GM23338 (cell line): Measurements from ENCODE around the gene MORN3. TPM values are rescaled to one million over a fixed set of nuclear protein-coding genes. Genes with fewer than 3 reads are reported as not detected.

Source experiments
- ATAC-seq: fragments of 200-7000 bp; cut with Tn5 transposase; 3 replicates; pipeline ENCODE4 v1.9.1; 2020
- DNase-seq: peaks from one replicate; pipeline ENCODE4 v3.0.0-alpha.2; 2015; ENCODE audit warnings: low spot score
- H2AFZ ChIP-seq: fragments of 200-600 bp; sonication (generic); 2 replicates; pipeline ENCODE4 v1.8.0; 2016; ENCODE audit warnings: antibody characterized with exemption, mild to moderate bottlenecking, moderate library complexity
- H3F3A ChIP-seq: fragments of 200-600 bp; sonication (generic); replicated peaks from 2 replicates; pipeline ENCODE4 v1.8.0; 2017; ENCODE audit warnings: antibody characterized with exemption, mixed run types, low read depth
- H3K27ac ChIP-seq: fragments of 200-600 bp; sonication (generic); 2 replicates; pipeline ENCODE4 v1.6.1; 2016; ENCODE audit warnings: low read depth
- H3K27me3 ChIP-seq: fragments of 200-600 bp; sonication (generic); 2 replicates; pipeline ENCODE4 v1.8.0; 2016; ENCODE audit warnings: mild to moderate bottlenecking, mixed run types, moderate library complexity; ENCODE audit not compliant: insufficient read depth
- H3K36me3 ChIP-seq: fragments of 200-600 bp; sonication (generic); 2 replicates; pipeline ENCODE4 v1.8.0; 2016; ENCODE audit warnings: mild to moderate bottlenecking; ENCODE audit not compliant: insufficient read depth
- H3K4me1 ChIP-seq: fragments of 200-600 bp; sonication (generic); 2 replicates; pipeline ENCODE4 v1.8.0; 2016; ENCODE audit warnings: mild to moderate bottlenecking, moderate library complexity; ENCODE audit not compliant: insufficient read depth
- H3K4me2 ChIP-seq: fragments of 200-600 bp; sonication (generic); 2 replicates; pipeline ENCODE4 v1.7.1; 2017; ENCODE audit warnings: mixed run types
- H3K4me3 ChIP-seq: fragments of 200-600 bp; sonication (generic); 2 replicates; pipeline ENCODE4 v1.6.1; 2016; ENCODE audit warnings: mixed run types
- H3K79me2 ChIP-seq: fragments of 200-600 bp; sonication (generic); replicated peaks from 2 replicates; pipeline ENCODE4 v1.8.0; 2017; ENCODE audit warnings: mild to moderate bottlenecking; ENCODE audit not compliant: insufficient read depth
- H3K9me2 ChIP-seq: fragments of 200-600 bp; sonication (generic); 2 replicates; pipeline ENCODE4 v1.8.0; 2017; ENCODE audit not compliant: insufficient read depth
- H4K20me1 ChIP-seq: fragments of 200-600 bp; sonication (generic); replicated peaks from 2 replicates; pipeline ENCODE4 v1.8.0; 2017; ENCODE audit warnings: mild to moderate bottlenecking; ENCODE audit not compliant: insufficient read depth
- H3K27ac Mint-ChIP-seq: 2 replicates; pipeline ENCODE4 v1.8.0; 2020; ENCODE audit warnings: inconsistent platforms, mild to moderate bottlenecking, moderate library complexity, mixed read lengths
- H3K27me3 Mint-ChIP-seq: 3 replicates; pipeline ENCODE4 v1.8.0; 2022; ENCODE audit warnings: low read depth, mild to moderate bottlenecking, moderate library complexity, mixed read lengths, inconsistent platforms; ENCODE audit not compliant: insufficient read depth, poor library complexity
- H3K36me3 Mint-ChIP-seq: 3 replicates; pipeline ENCODE4 v1.8.0; 2021; ENCODE audit warnings: low read depth, mild to moderate bottlenecking, inconsistent platforms, moderate library complexity, mixed read lengths
- H3K4me1 Mint-ChIP-seq: 3 replicates; pipeline ENCODE4 v1.8.0; 2020; ENCODE audit warnings: mild to moderate bottlenecking, inconsistent platforms, mixed read lengths
- H3K4me3 Mint-ChIP-seq: 3 replicates; pipeline ENCODE4 v1.8.0; 2021; ENCODE audit warnings: moderate library complexity, mild to moderate bottlenecking, inconsistent platforms, mixed read lengths
- H3K9me3 Mint-ChIP-seq: 3 replicates; pipeline ENCODE4 v1.8.0; 2020; ENCODE audit warnings: moderate library complexity, mild to moderate bottlenecking, inconsistent platforms, mixed read lengths
- CREB1 ChIP-seq: fragments of 250-450 bp; sonication (Bioruptor Pico); IDR thresholded peaks from 2 replicates; pipeline ENCODE4 v1.5.0; 2020; ENCODE audit warnings: low read depth, mild to moderate bottlenecking, moderate library complexity
- EZH2 ChIP-seq: fragments of 200-600 bp; sonication (generic); IDR thresholded peaks from one replicate; pipeline ENCODE4 v1.8.0; 2017; ENCODE audit warnings: antibody characterized with exemption, mild to moderate bottlenecking, low read depth; ENCODE audit not compliant: unreplicated experiment
- EZH2phosphoT487 ChIP-seq: fragments of 200-600 bp; sonication (generic); IDR thresholded peaks from one replicate; pipeline ENCODE4 v1.8.1; 2018; ENCODE audit warnings: antibody characterized with exemption; ENCODE audit not compliant: unreplicated experiment
- JUNB ChIP-seq: IDR thresholded peaks from one replicate; pipeline ENCODE4 v1.6.1; 2016; ENCODE audit warnings: antibody characterized with exemption; ENCODE audit not compliant: unreplicated experiment
- NANOG ChIP-seq: IDR thresholded peaks from 2 replicates; pipeline ENCODE4 v1.6.1; 2016; ENCODE audit warnings: antibody characterized with exemption, borderline replicate concordance
- POLR2AphosphoS5 ChIP-seq: IDR thresholded peaks from 2 replicates; pipeline ENCODE4 v1.6.1; 2016; ENCODE audit warnings: antibody characterized with exemption, low read depth
- STAT1 ChIP-seq: IDR thresholded peaks from one replicate; pipeline ENCODE4 v1.6.1; 2016; ENCODE audit warnings: antibody characterized with exemption; ENCODE audit not compliant: unreplicated experiment
- ZNF114 ChIP-seq: fragments of 250-450 bp; sonication (Bioruptor Pico); IDR thresholded peaks from 2 replicates; pipeline ENCODE4 v1.5.0; 2020; ENCODE audit warnings: mild to moderate bottlenecking, moderate library complexity
- ZNF331 ChIP-seq: fragments of 250-450 bp; sonication (Bioruptor Pico); IDR thresholded peaks from 2 replicates; pipeline ENCODE4 v1.5.0; 2020; ENCODE audit warnings: low read depth, mild to moderate bottlenecking, moderate library complexity
- polyA plus RNA-seq: library from polyadenylated mRNA; unstranded; fragments of >200 nt; fragmentation: Nextera tagmentation; extraction: Ambion mirVana; gene quantifications from 2 replicates; pipeline ENCODE4 v1.2.1, GENCODE V29; 2016
- total RNA-seq: library from RNA; depleted of rRNA; stranded (reverse); fragments of >200 nt; shearing (Covaris generic); gene quantifications from 2 replicates; pipeline ENCODE4 v1.2.3, GENCODE V29; 2014
- TF ChIP-seq, protein P1 (sequence below): fragments of 250-450 bp; sonication (Bioruptor Pico); IDR thresholded peaks from 2 replicates; pipeline ENCODE4 v1.5.0; 2020; ENCODE audit warnings: mild to moderate bottlenecking, moderate library complexity
- TF ChIP-seq, protein P2 (sequence below): IDR thresholded peaks from 2 replicates; pipeline ENCODE4 v1.6.1; 2016; ENCODE audit warnings: antibody characterized with exemption
- TF ChIP-seq, protein P3 (sequence below): IDR thresholded peaks from one replicate; pipeline ENCODE4 v1.6.1; 2018; ENCODE audit warnings: antibody characterized with exemption; ENCODE audit not compliant: unreplicated experiment
- TF ChIP-seq, protein P4 (sequence below), 2 experiments: fragments of 200-600 bp in 1 of 2; sonication (generic) in 1 of 2; conservative IDR thresholded peaks; 2 replicates each; pipeline versions ENCODE4 v1.5.1 to v1.6.1; 2016 to 2017; ENCODE audit warnings: antibody characterized with exemption in 2 of 2, low read depth in 2 of 2, mild to moderate bottlenecking in 2 of 2, moderate library complexity in 1 of 2

MORN3 gene
- total and polyA plus RNA-seq, 2 experiments from 2014 or later: 0.14 to 0.36 TPM

DNA sequence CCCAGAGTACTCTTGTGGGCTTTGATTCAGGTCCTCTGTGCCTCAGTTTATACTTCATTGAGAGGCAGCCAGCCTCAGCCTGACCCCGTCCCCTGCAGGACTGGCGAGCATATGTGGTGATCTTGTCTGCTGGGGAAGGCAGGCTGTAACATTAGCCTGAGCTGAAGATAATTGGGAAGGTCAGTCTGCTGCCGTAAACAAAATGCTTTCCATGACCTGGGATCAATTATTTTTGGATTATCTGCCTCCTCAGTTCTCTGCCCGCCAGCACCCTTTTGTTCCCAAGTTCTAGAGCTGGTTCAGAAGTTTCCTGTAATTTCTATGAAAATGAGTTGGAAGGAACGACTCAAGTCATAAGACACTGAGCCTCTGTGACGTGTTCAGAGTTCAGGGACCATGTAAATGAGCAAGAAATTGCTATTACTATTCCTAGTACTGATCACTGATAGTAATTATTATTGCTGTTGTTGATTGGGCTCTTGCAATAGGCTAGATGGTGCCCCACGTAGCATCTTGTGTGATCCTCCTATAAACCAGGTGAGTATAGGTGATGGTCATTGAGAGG, 38.6 kb downstream of the MORN3 start:
- H3K27ac Mint-ChIP-seq: no peak overlapping the region
- H3K27me3 Mint-ChIP-seq: peaks cover 13% of the 10 kb centered on the region
- H3K4me1 ChIP-seq: peaks cover 48% of the 10 kb centered on the region
- H3K36me3 ChIP-seq: no peaks in the 10 kb centered on the region; the same call in 1 of the 2 replicates
- peaks cover 18% of the 10 kb centered on the region for H3F3A ChIP-seq
- H3K27me3 ChIP-seq: no peaks in the 10 kb centered on the region
- no peak overlapping the region for H3K4me3 ChIP-seq
- 0 out of 2 replicates have a peak overlapping the region, but pooled peaks have one; percentile 50 for H3K27ac ChIP-seq
- ATAC-seq: no peak
- DNase-seq: no peak
- no peaks in the 10 kb centered on the region for H3K9me2 ChIP-seq
- H3K79me2 ChIP-seq: peaks cover 80% of the 10 kb centered on the region
- no peak overlapping the region for H3K4me2 ChIP-seq
- H3K9me3 Mint-ChIP-seq: no peaks in the 10 kb centered on the region
- no peak overlapping the region for H2AFZ ChIP-seq
- peaks cover 51% of the 10 kb centered on the region for H3K4me1 Mint-ChIP-seq
- H3K36me3 Mint-ChIP-seq: peaks cover 31% of the 10 kb centered on the region
- H3K4me3 Mint-ChIP-seq: no peak overlapping the region; the same call in 2 of the 3 replicates
- TF ChIP-seq ZNF331 (no peak), STAT1 (no peak), CREB1 (CRISPR knock-in tag) (no peak), EZH2phosphoT487 (no peak), ZNF114 (CRISPR knock-in tag) (no peak), POLR2AphosphoS5 (no peak), JUNB (no peak), EZH2 (no peak), NANOG (no peak)
- TF ChIP-seq, protein P1, sequence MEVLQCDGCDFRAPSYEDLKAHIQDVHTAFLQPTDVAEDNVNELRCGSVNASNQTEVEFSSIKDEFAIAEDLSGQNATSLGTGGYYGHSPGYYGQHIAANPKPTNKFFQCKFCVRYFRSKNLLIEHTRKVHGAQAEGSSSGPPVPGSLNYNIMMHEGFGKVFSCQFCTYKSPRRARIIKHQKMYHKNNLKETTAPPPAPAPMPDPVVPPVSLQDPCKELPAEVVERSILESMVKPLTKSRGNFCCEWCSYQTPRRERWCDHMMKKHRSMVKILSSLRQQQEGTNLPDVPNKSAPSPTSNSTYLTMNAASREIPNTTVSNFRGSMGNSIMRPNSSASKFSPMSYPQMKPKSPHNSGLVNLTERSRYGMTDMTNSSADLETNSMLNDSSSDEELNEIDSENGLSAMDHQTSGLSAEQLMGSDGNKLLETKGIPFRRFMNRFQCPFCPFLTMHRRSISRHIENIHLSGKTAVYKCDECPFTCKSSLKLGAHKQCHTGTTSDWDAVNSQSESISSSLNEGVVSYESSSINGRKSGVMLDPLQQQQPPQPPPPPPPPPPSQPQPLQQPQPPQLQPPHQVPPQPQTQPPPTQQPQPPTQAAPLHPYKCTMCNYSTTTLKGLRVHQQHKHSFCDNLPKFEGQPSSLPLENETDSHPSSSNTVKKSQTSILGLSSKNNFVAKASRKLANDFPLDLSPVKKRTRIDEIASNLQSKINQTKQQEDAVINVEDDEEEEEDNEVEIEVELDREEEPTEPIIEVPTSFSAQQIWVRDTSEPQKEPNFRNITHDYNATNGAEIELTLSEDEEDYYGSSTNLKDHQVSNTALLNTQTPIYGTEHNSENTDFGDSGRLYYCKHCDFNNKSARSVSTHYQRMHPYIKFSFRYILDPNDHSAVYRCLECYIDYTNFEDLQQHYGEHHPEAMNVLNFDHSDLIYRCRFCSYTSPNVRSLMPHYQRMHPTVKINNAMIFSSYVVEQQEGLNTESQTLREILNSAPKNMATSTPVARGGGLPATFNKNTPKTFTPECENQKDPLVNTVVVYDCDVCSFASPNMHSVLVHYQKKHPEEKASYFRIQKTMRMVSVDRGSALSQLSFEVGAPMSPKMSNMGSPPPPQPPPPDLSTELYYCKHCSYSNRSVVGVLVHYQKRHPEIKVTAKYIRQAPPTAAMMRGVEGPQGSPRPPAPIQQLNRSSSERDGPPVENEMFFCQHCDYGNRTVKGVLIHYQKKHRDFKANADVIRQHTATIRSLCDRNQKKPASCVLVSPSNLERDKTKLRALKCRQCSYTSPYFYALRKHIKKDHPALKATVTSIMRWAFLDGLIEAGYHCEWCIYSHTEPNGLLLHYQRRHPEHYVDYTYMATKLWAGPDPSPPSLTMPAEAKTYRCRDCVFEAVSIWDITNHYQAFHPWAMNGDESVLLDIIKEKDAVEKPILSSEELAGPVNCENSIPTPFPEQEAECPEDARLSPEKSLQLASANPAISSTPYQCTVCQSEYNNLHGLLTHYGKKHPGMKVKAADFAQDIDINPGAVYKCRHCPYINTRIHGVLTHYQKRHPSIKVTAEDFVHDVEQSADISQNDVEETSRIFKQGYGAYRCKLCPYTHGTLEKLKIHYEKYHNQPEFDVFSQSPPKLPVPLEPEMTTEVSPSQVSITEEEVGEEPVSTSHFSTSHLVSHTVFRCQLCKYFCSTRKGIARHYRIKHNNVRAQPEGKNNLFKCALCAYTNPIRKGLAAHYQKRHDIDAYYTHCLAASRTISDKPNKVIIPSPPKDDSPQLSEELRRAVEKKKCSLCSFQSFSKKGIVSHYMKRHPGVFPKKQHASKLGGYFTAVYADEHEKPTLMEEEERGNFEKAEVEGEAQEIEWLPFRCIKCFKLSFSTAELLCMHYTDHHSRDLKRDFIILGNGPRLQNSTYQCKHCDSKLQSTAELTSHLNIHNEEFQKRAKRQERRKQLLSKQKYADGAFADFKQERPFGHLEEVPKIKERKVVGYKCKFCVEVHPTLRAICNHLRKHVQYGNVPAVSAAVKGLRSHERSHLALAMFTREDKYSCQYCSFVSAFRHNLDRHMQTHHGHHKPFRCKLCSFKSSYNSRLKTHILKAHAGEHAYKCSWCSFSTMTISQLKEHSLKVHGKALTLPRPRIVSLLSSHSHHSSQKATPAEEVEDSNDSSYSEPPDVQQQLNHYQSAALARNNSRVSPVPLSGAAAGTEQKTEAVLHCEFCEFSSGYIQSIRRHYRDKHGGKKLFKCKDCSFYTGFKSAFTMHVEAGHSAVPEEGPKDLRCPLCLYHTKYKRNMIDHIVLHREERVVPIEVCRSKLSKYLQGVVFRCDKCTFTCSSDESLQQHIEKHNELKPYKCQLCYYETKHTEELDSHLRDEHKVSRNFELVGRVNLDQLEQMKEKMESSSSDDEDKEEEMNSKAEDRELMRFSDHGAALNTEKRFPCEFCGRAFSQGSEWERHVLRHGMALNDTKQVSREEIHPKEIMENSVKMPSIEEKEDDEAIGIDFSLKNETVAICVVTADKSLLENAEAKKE (CRISPR knock-in tag): no peak
- TF ChIP-seq, protein P2, sequence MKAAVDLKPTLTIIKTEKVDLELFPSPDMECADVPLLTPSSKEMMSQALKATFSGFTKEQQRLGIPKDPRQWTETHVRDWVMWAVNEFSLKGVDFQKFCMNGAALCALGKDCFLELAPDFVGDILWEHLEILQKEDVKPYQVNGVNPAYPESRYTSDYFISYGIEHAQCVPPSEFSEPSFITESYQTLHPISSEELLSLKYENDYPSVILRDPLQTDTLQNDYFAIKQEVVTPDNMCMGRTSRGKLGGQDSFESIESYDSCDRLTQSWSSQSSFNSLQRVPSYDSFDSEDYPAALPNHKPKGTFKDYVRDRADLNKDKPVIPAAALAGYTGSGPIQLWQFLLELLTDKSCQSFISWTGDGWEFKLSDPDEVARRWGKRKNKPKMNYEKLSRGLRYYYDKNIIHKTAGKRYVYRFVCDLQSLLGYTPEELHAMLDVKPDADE: no peak
- TF ChIP-seq, protein P3, sequence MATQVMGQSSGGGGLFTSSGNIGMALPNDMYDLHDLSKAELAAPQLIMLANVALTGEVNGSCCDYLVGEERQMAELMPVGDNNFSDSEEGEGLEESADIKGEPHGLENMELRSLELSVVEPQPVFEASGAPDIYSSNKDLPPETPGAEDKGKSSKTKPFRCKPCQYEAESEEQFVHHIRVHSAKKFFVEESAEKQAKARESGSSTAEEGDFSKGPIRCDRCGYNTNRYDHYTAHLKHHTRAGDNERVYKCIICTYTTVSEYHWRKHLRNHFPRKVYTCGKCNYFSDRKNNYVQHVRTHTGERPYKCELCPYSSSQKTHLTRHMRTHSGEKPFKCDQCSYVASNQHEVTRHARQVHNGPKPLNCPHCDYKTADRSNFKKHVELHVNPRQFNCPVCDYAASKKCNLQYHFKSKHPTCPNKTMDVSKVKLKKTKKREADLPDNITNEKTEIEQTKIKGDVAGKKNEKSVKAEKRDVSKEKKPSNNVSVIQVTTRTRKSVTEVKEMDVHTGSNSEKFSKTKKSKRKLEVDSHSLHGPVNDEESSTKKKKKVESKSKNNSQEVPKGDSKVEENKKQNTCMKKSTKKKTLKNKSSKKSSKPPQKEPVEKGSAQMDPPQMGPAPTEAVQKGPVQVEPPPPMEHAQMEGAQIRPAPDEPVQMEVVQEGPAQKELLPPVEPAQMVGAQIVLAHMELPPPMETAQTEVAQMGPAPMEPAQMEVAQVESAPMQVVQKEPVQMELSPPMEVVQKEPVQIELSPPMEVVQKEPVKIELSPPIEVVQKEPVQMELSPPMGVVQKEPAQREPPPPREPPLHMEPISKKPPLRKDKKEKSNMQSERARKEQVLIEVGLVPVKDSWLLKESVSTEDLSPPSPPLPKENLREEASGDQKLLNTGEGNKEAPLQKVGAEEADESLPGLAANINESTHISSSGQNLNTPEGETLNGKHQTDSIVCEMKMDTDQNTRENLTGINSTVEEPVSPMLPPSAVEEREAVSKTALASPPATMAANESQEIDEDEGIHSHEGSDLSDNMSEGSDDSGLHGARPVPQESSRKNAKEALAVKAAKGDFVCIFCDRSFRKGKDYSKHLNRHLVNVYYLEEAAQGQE: no peak
- TF ChIP-seq, protein P4, sequence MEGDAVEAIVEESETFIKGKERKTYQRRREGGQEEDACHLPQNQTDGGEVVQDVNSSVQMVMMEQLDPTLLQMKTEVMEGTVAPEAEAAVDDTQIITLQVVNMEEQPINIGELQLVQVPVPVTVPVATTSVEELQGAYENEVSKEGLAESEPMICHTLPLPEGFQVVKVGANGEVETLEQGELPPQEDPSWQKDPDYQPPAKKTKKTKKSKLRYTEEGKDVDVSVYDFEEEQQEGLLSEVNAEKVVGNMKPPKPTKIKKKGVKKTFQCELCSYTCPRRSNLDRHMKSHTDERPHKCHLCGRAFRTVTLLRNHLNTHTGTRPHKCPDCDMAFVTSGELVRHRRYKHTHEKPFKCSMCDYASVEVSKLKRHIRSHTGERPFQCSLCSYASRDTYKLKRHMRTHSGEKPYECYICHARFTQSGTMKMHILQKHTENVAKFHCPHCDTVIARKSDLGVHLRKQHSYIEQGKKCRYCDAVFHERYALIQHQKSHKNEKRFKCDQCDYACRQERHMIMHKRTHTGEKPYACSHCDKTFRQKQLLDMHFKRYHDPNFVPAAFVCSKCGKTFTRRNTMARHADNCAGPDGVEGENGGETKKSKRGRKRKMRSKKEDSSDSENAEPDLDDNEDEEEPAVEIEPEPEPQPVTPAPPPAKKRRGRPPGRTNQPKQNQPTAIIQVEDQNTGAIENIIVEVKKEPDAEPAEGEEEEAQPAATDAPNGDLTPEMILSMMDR (conservative IDR thresholded peaks at IDR 0.05; ENCODE audit: low read depth in 2 of 2): no peak
- peaks cover 44% of the 10 kb centered on the region for H4K20me1 ChIP-seq
